Endothelial cell of umbilical vein (primary cell): ENCODE measurements around the gene ANKRD63. TPM values are rescaled to one million over a fixed set of nuclear protein-coding genes. Genes with fewer than 3 reads are reported as not detected.

Source experiments
- BruUV-seq: library from RNA; stranded (reverse); fragments of 400-500 nt; replicated peaks from 2 replicates; lab custom pipeline; 2021; lab: Mats Ljungman, UMichigan
- CTCF ChIA-PET: fragments of 300-600, 350-600 bp; sonication (Branson Sonifier 250); formaldehyde crosslinking; loops from one replicate; lab custom pipeline; 2021; ENCODE audit warnings: antibody characterized with exemption, inconsistent platforms; lab: Charles Lee
- POLR2A ChIA-PET: fragments of 300-600, 350-600 bp; sonication (Branson Sonifier 250); formaldehyde crosslinking; loops from one replicate; lab custom pipeline; 2021; ENCODE audit warnings: antibody characterized with exemption, inconsistent platforms; lab: Charles Lee
- DNase-seq: peaks from one replicate; pipeline ENCODE4 v3.0.0-alpha.2; 2011; ENCODE audit warnings: low read depth, low spot score
- FAIRE-seq: peaks from 2 replicates; lab custom pipeline; 2011; peaks lifted over from hg19 to GRCh38; lab: Jason Lieb, UNC
- H2AFZ ChIP-seq: 2 replicates; pipeline ENCODE4 v1.6.0; 2012; ENCODE audit warnings: low read depth, low read length, control low read depth, inconsistent platforms
- H3K27ac ChIP-seq: 2 replicates; pipeline ENCODE4 v1.5.1; 2011; ENCODE audit warnings: low read depth, mild to moderate bottlenecking, control low read depth, low read length, moderate library complexity; ENCODE audit not compliant: insufficient read depth
- H3K27me3 ChIP-seq, 2 experiments: 2 replicates each; pipeline versions ENCODE4 v1.6.0 to v1.6.1; 2011; ENCODE audit warnings: low read length in 2 of 2, mixed read lengths in 1 of 2; ENCODE audit not compliant: control insufficient read depth in 2 of 2, insufficient read depth in 2 of 2
- H3K36me3 ChIP-seq, 2 experiments: 2 replicates in 1 of 2; 3 replicates in 1 of 2; pipeline ENCODE4 v1.5.1; 2011; ENCODE audit warnings: low read length in 2 of 2, mild to moderate bottlenecking in 1 of 2, moderate library complexity in 1 of 2; ENCODE audit not compliant: control insufficient read depth in 2 of 2, insufficient read depth in 2 of 2; ENCODE audit errors: extremely low read depth in 1 of 2
- H3K4me1 ChIP-seq: 3 replicates; pipeline ENCODE4 v1.5.1; 2011; ENCODE audit warnings: mild to moderate bottlenecking, low read length; ENCODE audit not compliant: control insufficient read depth, insufficient read depth; ENCODE audit errors: extremely low read depth
- H3K4me2 ChIP-seq: 2 replicates; pipeline ENCODE4 v1.6.1; 2011; ENCODE audit warnings: low read length, control low read depth, mixed read lengths; ENCODE audit not compliant: insufficient read depth
- H3K4me3 ChIP-seq, 3 experiments: fragments of 200-600 bp in 1 of 3; sonication (generic), shearing (Covaris generic) in 1 of 3; replicated peaks in 1 of 3; 2 replicates each; pipeline ENCODE4 v1.5.1; 2011 to 2016; ENCODE audit warnings: control low read depth in 3 of 3, low read length in 3 of 3, mild to moderate bottlenecking in 2 of 3, inconsistent platforms in 1 of 3, low read depth in 1 of 3, moderate library complexity in 1 of 3; ENCODE audit not compliant: insufficient read depth in 1 of 3
- H3K79me2 ChIP-seq: 2 replicates; pipeline ENCODE4 v1.6.0; 2012; ENCODE audit warnings: low read length, inconsistent platforms; ENCODE audit not compliant: control insufficient read depth, insufficient read depth
- H3K9ac ChIP-seq: replicated peaks from 2 replicates; pipeline ENCODE3; 2011; ENCODE audit warnings: low read length, control low read depth; ENCODE audit not compliant: insufficient read depth; ENCODE audit errors: extremely low read depth
- H3K9me1 ChIP-seq: replicated peaks from 3 replicates; pipeline ENCODE4 v1.6.0; 2011; ENCODE audit warnings: mild to moderate bottlenecking, low read length; ENCODE audit not compliant: control insufficient read depth, insufficient read depth; ENCODE audit errors: extremely low read depth
- H3K9me3 ChIP-seq: replicated peaks from 2 replicates; pipeline ENCODE4 v1.5.1; 2012; ENCODE audit warnings: low read length, inconsistent platforms; ENCODE audit not compliant: control insufficient read depth, insufficient read depth
- H4K20me1 ChIP-seq: replicated peaks from 2 replicates; pipeline ENCODE3; 2011; ENCODE audit warnings: mild to moderate bottlenecking, low read length; ENCODE audit not compliant: control insufficient read depth, insufficient read depth; ENCODE audit errors: extremely low read depth
- EZH2 ChIP-seq: IDR thresholded peaks from 2 replicates; pipeline ENCODE4 v1.6.1; 2012; ENCODE audit warnings: borderline replicate concordance, low read depth, mild to moderate bottlenecking, moderate library complexity, low read length, inconsistent platforms; ENCODE audit not compliant: severe bottlenecking
- FOS ChIP-seq: IDR thresholded peaks from 2 replicates; pipeline ENCODE4 v1.6.1; 2011; ENCODE audit warnings: mild to moderate bottlenecking, low read length, moderate library complexity, borderline replicate concordance; ENCODE audit not compliant: insufficient read depth
- GATA2 ChIP-seq: IDR thresholded peaks from 2 replicates; pipeline ENCODE4 v1.7.0; 2011; ENCODE audit warnings: low read depth, mild to moderate bottlenecking, moderate library complexity, mixed read lengths, low read length; ENCODE audit not compliant: insufficient read length, insufficient read depth
- JUN ChIP-seq: IDR thresholded peaks from 2 replicates; pipeline ENCODE4 v1.6.1; 2011; ENCODE audit warnings: borderline replicate concordance, low read depth; ENCODE audit not compliant: insufficient read length, insufficient read depth
- MYC ChIP-seq: IDR thresholded peaks from one replicate; pipeline ENCODE4 v1.6.1; 2011; ENCODE audit warnings: mild to moderate bottlenecking, low read depth, low read length
- POLR2A ChIP-seq: IDR thresholded peaks from 2 replicates; pipeline ENCODE4 v1.6.1; 2012; ENCODE audit warnings: low read depth, mild to moderate bottlenecking, control low read depth, low read length
- POLR2AphosphoS5 ChIP-seq: IDR thresholded peaks from 2 replicates; pipeline ENCODE4 v1.6.1; 2012; ENCODE audit warnings: low read depth, mild to moderate bottlenecking, control low read depth, low read length, moderate library complexity; ENCODE audit not compliant: insufficient read depth
- dilution Hi-C: fragments of 300-500 bp; cut with MboI; formaldehyde crosslinking; loops from one replicate; pipeline ENCODE4 v1.15.0; 2019; ENCODE audit warnings: low sequenced_read_pairs; ENCODE audit not compliant: extremely low pct_ligation_motif_present
- intact Hi-C: fragments of 100-400 bp; cut with micrococcal nuclease; formaldehyde crosslinking; loops from one replicate; pipeline ENCODE4 v1.10.0; 2022
- polyA plus RNA-seq, 4 experiments: library from polyadenylated mRNA; depleted of rRNA in 3 of 4; stranded (reverse) in 3 of 4; unstranded in 1 of 4; fragments of >200 nt; gene quantifications; 2 replicates each; pipeline versions ENCODE4 v1.2.1 to v1.2.3, GENCODE V29; 2011 to 2012; ENCODE audit warnings: missing spikeins in 1 of 4
- total RNA-seq: library from RNA; stranded (reverse); gene quantifications from 2 replicates; pipeline ENCODE4 v1.2.3, GENCODE V29; 2021
- TF ChIP-seq, protein P1 (sequence below): IDR thresholded peaks from 2 replicates; pipeline ENCODE4 v1.6.1; 2011; ENCODE audit not compliant: insufficient read depth, insufficient read length
- TF ChIP-seq, protein P2 (sequence below), 2 donors: IDR thresholded peaks; 1 replicate in 1 of 2; 2 replicates in 1 of 2; pipeline ENCODE4 v1.5.1; 2011; ENCODE audit warnings: low read length in 2 of 2, mild to moderate bottlenecking in 2 of 2, moderate library complexity in 2 of 2, control low read depth in 1 of 2, inconsistent platforms in 1 of 2, low read depth in 1 of 2; ENCODE audit not compliant: insufficient read depth in 1 of 2; ENCODE audit errors: extremely low read depth in 1 of 2

Gene ANKRD63
- total and polyA plus RNA-seq, 2 donors (not counting 3 experiments of a cell fraction or from before 2014, with no cell fraction given) = not detected

DNA sequence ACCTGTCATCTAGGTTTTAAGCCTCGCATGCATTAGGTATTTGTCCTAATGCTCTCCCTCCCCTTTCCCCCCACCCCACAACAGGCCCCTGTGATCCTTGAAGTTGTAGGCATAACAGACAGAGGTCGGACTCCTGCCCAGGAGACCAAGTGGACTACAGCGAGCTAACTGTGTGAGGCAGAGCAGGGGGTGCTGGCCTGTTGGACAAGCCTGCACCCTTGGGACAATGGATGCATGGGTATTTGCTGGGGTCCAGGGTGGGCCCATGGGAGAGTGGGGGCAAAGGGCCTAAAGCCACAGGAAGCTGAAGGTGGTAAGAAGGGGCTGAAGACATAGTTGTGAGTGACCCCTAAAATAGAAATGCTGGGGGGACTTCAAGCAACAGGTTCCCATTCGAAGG is 22.4 kb upstream of the ANKRD63 start:
- no peak overlapping the region for H3K27ac ChIP-seq

DNA sequence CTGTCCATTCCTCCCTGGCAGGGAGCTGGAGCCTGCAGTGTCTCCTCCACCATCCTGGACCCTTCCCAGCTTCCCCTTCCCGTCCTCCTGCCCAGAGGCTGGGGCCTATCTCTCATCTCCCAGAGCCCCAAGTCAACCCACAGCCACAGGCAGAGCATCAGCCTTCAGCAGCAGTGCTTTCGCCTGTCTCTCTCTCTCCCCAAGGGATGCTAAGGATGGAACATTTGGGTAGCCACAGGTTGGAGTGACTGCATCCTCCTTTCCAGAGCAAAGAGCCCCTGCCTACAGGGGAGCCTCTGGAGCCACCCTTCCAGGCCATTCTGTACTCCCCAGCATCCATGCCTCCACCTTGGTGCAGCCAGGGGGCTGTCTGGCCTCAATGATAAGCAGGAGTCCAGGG is 20.7 kb upstream of the ANKRD63 start:
- Histone ChIP-seq H4K20me1 (no peaks in the 10 kb centered on the region), H2AFZ (no peak overlapping the region), H3K4me3 (no peak overlapping the region), H3K9me3 (no peaks in the 10 kb centered on the region), H3K27ac (no peak overlapping the region), H3K36me3 (no peaks in the 10 kb centered on the region), H3K27me3 (peaks cover 5 to 11% of the 10 kb centered on the region in 2 experiments), H3K4me2 (no peak overlapping the region), H3K9me1 (no peaks in the 10 kb centered on the region), H3K4me1 (no peaks in the 10 kb centered on the region), H3K79me2 (no peaks in the 10 kb centered on the region), H3K9ac (no peak overlapping the region)
- FAIRE-seq = no peak
- DNase-seq = no peak
- dilution Hi-C loops (no loop called here), intact Hi-C loops (no loop called here)
- TF ChIP-seq GATA2 (no peak), MYC (no peak), POLR2AphosphoS5 (no peak), FOS (no peak), JUN (no peak), POLR2A (no peak), EZH2 (no peak)
- TF ChIP-seq, protein P1, sequence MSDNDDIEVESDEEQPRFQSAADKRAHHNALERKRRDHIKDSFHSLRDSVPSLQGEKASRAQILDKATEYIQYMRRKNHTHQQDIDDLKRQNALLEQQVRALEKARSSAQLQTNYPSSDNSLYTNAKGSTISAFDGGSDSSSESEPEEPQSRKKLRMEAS = no peak
- TF ChIP-seq, protein P2, sequence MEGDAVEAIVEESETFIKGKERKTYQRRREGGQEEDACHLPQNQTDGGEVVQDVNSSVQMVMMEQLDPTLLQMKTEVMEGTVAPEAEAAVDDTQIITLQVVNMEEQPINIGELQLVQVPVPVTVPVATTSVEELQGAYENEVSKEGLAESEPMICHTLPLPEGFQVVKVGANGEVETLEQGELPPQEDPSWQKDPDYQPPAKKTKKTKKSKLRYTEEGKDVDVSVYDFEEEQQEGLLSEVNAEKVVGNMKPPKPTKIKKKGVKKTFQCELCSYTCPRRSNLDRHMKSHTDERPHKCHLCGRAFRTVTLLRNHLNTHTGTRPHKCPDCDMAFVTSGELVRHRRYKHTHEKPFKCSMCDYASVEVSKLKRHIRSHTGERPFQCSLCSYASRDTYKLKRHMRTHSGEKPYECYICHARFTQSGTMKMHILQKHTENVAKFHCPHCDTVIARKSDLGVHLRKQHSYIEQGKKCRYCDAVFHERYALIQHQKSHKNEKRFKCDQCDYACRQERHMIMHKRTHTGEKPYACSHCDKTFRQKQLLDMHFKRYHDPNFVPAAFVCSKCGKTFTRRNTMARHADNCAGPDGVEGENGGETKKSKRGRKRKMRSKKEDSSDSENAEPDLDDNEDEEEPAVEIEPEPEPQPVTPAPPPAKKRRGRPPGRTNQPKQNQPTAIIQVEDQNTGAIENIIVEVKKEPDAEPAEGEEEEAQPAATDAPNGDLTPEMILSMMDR (IDR thresholded peaks at IDR 0.05; ENCODE audit: extremely low read depth in 1 of 2, insufficient read depth in 1 of 2, low read depth in 1 of 2, low read length in 2 of 2) = no peak
- no TSS peak for BruUV-seq
- POLR2A ChIA-PET = no interaction called here
- CTCF ChIA-PET = interaction anchor here (0.8 to 3.9 kb wide), 8 partner anchors 8 to 37 kb away, joined by 3 to 32 read pairs (median 4); no protein-coding TSS in a partner anchor

More for the DNA sequence above, 22.4 kb upstream of the ANKRD63 start:
- H3K9me3 ChIP-seq = no peaks in the 10 kb centered on the region
- H3K9me1 ChIP-seq = no peaks in the 10 kb centered on the region
- TF ChIP-seq, protein P2 (IDR thresholded peaks at IDR 0.05; ENCODE audit: extremely low read depth in 1 of 2, insufficient read depth in 1 of 2, low read depth in 1 of 2, low read length in 2 of 2) = no peak
- TF ChIP-seq MYC = no peak
- no peak for TF ChIP-seq POLR2A
- DNase-seq (no peak), FAIRE-seq (no peak)
- dilution Hi-C loops (no loop called here), intact Hi-C loops (no loop called here)
- no peaks in the 10 kb centered on the region for H3K36me3 ChIP-seq
- H4K20me1 ChIP-seq = no peaks in the 10 kb centered on the region
- H3K79me2 ChIP-seq = no peaks in the 10 kb centered on the region
- no peak overlapping the region for H3K9ac ChIP-seq
- H3K4me2 ChIP-seq = no peak overlapping the region
- H3K27me3 ChIP-seq = peaks cover 5 to 11% of the 10 kb centered on the region in 2 experiments
- no peak overlapping the region for H2AFZ ChIP-seq
- H3K4me1 ChIP-seq = no peaks in the 10 kb centered on the region
- POLR2A ChIA-PET = no interaction called here
- no TSS peak for BruUV-seq
- H3K4me3 ChIP-seq = no peak overlapping the region
- CTCF ChIA-PET = interaction anchor here (0.9 to 12.8 kb wide), 7 partner anchors 10 to 88 kb away, joined by 3 to 403 read pairs (median 4); partner anchors contain the start of genes ANKRD63 and INAFM2
